Measurements from ENCODE around the gene BMP8A.

Gene BMP8A

GRCh38 chr1:39562886-39563285 is 71.5 kb downstream of the BMP8A start:
- no peaks in the 10 kb centered on the region for H3K9me3 ChIP-seq (ENCODE audit: control insufficient read depth, insufficient read depth, low read depth, low read length)
- ChIA-PET CTCF (interaction anchor here (0.8 kb wide), 1 partner anchor 96 kb away, joined by 3 read pairs; no protein-coding TSS in a partner anchor), POLR2A (no interaction called here)
- no peak overlapping the region for H3K4me3 ChIP-seq (ENCODE audit: low read depth, low read length)
- TF ChIP-seq FEZF1 (tag by site-specific recombination; IDR thresholded peaks at IDR 0.05) (no peak), GLI2 (tag by site-specific recombination; IDR thresholded peaks at IDR 0.05; ENCODE audit: borderline replicate concordance, low read depth) (no peak), EGR2 (tag by site-specific recombination; IDR thresholded peaks at IDR 0.05; ENCODE audit: low read depth) (no peak), ZSCAN23 (tag by site-specific recombination; IDR thresholded peaks at IDR 0.05) (no peak), GFI1B (tag by site-specific recombination; IDR thresholded peaks at IDR 0.05) (no peak), ZNF600 (tag by site-specific recombination; IDR thresholded peaks at IDR 0.05) (no peak), ZNF830 (tag by site-specific recombination; IDR thresholded peaks at IDR 0.05; ENCODE audit: low read depth) (no peak), ZNF354C (tag by site-specific recombination; IDR thresholded peaks at IDR 0.05; ENCODE audit: borderline replicate concordance, low read depth) (no peak), TCF7L2 (IDR thresholded peaks at IDR 0.05; ENCODE audit: borderline replicate concordance, low read depth, low read length) (no peak), ZNF37A (tag by site-specific recombination; IDR thresholded peaks at IDR 0.05) (no peak), ZNF404 (tag by site-specific recombination; IDR thresholded peaks at IDR 0.05) (no peak), ZNF184 (tag by site-specific recombination; IDR thresholded peaks at IDR 0.05) (no peak), GLI4 (tag by site-specific recombination; IDR thresholded peaks at IDR 0.05) (no peak), KLF9 (tag by site-specific recombination; IDR thresholded peaks at IDR 0.05; ENCODE audit: low read depth) (no peak), ZNF530 (tag by site-specific recombination; IDR thresholded peaks at IDR 0.05; ENCODE audit: low read depth) (no peak)
- TF ChIP-seq, protein P1, sequence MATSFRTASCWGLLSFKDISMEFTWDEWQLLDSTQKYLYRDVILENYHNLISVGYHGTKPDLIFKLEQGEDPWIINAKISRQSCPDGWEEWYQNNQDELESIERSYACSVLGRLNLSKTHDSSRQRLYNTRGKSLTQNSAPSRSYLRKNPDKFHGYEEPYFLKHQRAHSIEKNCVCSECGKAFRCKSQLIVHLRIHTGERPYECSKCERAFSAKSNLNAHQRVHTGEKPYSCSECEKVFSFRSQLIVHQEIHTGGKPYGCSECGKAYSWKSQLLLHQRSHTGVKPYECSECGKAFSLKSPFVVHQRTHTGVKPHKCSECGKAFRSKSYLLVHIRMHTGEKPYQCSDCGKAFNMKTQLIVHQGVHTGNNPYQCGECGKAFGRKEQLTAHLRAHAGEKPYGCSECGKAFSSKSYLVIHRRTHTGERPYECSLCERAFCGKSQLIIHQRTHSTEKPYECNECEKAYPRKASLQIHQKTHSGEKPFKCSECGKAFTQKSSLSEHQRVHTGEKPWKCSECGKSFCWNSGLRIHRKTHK (tag by site-specific recombination; IDR thresholded peaks at IDR 0.05) = no peak
- TF ChIP-seq, protein P2, sequence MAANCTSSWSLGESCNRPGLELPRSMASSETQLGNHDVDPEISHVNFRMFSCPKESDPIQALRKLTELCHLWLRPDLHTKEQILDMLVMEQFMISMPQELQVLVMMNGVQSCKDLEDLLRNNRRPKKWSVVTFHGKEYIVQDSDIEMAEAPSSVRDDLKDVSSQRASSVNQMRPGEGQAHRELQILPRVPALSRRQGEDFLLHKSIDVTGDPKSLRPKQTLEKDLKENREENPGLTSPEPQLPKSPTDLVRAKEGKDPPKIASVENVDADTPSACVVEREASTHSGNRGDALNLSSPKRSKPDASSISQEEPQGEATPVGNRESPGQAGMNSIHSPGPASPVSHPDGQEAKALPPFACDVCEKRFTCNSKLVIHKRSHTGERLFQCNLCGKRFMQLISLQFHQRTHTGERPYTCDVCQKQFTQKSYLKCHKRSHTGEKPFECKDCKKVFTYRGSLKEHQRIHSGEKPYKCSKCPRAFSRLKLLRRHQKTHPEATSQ (tag by site-specific recombination; IDR thresholded peaks at IDR 0.05) = no peak
- TF ChIP-seq, protein P3, sequence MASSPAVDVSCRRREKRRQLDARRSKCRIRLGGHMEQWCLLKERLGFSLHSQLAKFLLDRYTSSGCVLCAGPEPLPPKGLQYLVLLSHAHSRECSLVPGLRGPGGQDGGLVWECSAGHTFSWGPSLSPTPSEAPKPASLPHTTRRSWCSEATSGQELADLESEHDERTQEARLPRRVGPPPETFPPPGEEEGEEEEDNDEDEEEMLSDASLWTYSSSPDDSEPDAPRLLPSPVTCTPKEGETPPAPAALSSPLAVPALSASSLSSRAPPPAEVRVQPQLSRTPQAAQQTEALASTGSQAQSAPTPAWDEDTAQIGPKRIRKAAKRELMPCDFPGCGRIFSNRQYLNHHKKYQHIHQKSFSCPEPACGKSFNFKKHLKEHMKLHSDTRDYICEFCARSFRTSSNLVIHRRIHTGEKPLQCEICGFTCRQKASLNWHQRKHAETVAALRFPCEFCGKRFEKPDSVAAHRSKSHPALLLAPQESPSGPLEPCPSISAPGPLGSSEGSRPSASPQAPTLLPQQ (tag by site-specific recombination; IDR thresholded peaks at IDR 0.05) = no peak
- TF ChIP-seq, protein P4, sequence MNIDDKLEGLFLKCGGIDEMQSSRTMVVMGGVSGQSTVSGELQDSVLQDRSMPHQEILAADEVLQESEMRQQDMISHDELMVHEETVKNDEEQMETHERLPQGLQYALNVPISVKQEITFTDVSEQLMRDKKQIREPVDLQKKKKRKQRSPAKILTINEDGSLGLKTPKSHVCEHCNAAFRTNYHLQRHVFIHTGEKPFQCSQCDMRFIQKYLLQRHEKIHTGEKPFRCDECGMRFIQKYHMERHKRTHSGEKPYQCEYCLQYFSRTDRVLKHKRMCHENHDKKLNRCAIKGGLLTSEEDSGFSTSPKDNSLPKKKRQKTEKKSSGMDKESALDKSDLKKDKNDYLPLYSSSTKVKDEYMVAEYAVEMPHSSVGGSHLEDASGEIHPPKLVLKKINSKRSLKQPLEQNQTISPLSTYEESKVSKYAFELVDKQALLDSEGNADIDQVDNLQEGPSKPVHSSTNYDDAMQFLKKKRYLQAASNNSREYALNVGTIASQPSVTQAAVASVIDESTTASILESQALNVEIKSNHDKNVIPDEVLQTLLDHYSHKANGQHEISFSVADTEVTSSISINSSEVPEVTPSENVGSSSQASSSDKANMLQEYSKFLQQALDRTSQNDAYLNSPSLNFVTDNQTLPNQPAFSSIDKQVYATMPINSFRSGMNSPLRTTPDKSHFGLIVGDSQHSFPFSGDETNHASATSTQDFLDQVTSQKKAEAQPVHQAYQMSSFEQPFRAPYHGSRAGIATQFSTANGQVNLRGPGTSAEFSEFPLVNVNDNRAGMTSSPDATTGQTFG (tag by site-specific recombination; IDR thresholded peaks at IDR 0.05; ENCODE audit: borderline replicate concordance) = no peak
- TF ChIP-seq, protein P5, sequence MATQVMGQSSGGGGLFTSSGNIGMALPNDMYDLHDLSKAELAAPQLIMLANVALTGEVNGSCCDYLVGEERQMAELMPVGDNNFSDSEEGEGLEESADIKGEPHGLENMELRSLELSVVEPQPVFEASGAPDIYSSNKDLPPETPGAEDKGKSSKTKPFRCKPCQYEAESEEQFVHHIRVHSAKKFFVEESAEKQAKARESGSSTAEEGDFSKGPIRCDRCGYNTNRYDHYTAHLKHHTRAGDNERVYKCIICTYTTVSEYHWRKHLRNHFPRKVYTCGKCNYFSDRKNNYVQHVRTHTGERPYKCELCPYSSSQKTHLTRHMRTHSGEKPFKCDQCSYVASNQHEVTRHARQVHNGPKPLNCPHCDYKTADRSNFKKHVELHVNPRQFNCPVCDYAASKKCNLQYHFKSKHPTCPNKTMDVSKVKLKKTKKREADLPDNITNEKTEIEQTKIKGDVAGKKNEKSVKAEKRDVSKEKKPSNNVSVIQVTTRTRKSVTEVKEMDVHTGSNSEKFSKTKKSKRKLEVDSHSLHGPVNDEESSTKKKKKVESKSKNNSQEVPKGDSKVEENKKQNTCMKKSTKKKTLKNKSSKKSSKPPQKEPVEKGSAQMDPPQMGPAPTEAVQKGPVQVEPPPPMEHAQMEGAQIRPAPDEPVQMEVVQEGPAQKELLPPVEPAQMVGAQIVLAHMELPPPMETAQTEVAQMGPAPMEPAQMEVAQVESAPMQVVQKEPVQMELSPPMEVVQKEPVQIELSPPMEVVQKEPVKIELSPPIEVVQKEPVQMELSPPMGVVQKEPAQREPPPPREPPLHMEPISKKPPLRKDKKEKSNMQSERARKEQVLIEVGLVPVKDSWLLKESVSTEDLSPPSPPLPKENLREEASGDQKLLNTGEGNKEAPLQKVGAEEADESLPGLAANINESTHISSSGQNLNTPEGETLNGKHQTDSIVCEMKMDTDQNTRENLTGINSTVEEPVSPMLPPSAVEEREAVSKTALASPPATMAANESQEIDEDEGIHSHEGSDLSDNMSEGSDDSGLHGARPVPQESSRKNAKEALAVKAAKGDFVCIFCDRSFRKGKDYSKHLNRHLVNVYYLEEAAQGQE (tag by site-specific recombination; IDR thresholded peaks at IDR 0.05) = no peak
- peaks cover 18 to 89% of the 10 kb centered on the region in 2 experiments for H3K36me3 ChIP-seq (ENCODE audit: control insufficient read depth in 2 of 2, insufficient read depth in 1 of 2, low read length in 2 of 2)
- no peaks in the 10 kb centered on the region for H3K4me1 ChIP-seq (ENCODE audit: control insufficient read depth, insufficient read depth, low read length)
- no peak overlapping the region for H3K27ac ChIP-seq (ENCODE audit: extremely low read depth, low read depth, low read length)

All from HEK293 (cell line).